ENCODE results near the gene TAF3.

Gene TAF3

DNA sequence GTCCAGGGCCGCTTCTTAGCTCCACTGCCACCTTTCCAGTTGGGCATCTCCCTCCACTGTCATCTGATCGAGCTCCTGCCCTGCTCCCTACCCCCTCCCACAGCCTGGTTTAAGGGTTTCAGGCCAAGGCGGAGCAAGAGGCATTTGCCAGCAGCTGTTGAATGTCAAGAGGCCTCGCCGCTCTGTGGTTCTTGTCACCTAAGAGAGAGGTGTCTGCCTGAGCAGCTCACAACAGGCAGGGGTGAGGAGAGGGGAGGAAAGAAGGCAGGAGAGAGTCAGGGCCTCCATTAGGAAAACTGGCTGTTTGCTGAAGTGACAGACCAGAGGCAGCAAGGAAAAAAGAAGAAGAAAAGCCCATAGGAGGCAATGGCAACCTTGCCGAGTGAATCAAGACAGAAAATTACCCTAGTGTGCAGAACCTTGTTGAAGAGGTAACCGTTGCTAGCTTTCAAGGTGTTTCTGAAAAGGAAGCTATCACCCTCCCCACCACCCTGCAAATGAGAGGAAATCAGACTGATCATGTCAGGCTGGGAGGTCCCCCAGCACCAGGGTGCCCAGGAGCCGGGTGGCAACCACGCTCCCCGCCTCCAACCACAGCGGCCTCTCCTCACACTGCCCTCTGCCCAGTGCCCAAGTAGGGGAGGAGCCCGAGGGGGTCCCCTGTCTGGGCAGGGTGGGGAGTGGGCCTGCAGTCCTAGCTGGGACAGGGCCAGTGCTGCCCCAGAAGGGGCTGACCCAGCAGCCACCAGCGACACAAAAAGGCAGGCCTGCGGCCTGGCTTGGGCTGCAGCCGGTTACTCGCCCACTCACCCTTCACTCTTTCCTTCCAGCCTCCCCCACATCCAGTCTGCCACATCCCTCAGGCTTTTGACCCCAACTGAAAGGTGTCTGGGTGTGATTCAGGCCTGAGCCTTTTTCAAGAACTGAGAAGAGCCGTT, 243.2 kb downstream of the TAF3 start:
- peak; percentile 60 for DNase-seq

DNA sequence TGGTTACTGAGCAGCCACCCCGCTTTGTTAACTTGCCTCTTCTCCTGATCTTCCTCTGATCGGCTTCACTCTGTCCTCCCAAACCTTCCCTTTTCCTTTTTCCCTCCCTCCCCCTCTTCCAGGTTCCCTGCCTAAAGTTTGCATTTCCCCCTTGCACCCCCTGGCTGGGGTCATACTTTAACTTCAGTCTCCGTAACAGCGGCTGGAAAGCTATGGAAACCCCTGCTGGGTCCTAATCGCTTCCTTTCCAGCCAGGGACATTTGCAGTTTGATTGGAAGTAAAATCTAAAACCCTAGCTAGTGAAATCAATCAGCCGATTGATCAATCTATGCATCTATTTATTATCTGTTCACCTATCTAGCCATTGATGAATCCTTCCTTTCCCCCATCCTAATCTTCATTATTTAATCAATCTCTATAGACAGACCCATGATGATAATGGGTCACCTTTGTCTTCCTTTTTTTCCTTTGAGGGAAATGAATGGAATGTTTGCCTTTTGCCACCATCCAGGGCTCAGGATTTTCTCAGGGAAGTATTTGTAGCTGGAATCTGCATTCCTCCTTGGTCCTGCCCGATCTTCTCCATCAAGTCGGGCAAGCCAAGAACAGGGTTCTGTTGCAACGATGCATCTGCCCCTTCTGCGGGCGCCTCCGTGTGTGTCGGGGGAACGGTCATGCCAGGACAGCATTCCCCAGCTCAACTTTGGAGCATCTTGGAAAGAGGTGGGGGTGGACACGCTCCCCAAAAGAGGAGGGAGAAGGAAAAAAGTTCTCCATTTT, 245.0 kb downstream of the TAF3 start:
- DNase-seq = no peak

DNA sequence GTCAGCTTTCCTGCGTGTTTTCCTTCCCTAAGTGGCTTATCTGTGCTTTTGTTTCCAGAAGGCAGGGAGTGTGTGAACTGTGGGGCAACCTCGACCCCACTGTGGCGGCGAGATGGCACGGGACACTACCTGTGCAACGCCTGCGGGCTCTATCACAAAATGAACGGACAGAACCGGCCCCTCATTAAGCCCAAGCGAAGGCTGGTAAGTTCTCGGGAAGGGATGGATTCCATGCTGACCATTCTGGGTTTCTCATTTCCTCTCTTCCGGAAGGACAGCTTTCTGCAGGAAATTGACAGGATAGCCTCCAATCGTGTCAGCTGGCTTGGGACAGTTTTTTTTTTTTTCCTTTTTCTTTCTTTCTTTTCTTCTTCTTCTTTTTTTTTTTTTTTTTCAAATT, 245.6 kb downstream of the TAF3 start:
- no peak for DNase-seq

DNA sequence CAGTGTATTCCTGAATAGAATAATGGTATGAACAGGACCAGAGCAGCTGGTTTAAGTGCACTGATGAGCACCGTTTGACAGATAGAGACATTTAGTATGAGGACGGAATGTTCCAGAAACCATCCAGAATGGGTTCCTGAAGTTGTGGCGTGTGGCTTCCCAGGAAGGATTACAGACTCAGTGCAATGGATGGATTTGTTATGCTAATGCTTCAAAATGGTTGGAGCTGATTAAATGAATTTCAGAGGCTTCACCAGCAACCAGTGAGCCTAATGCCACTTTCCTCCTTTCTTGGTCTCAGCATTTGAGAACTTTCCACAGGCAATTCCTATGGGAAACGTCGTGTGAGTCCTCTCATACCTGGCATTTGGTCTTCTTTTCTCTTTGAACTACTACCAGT, 246.1 kb downstream of the TAF3 start:
- no peak for DNase-seq

DNA sequence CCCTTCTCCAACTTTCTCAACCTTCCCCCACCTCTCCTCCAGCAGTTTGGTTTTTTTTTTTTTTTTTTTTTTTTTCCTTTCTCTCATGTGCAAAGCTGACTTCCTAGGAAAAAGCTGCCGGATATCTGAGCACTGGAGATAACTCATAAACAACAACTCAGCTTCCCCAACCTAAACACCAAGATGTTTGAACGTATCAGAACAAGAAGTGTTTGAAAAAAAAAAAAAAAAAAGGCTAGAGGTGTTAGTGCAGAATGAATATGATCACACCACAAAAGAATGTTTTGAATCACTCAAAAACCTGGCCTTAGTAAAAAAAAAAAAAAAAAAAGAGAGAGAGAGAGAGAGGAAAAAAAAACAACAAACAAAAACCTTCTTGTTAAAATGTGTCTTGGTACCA, 247.3 kb downstream of the TAF3 start:
- DNase-seq = no peak

DNA sequence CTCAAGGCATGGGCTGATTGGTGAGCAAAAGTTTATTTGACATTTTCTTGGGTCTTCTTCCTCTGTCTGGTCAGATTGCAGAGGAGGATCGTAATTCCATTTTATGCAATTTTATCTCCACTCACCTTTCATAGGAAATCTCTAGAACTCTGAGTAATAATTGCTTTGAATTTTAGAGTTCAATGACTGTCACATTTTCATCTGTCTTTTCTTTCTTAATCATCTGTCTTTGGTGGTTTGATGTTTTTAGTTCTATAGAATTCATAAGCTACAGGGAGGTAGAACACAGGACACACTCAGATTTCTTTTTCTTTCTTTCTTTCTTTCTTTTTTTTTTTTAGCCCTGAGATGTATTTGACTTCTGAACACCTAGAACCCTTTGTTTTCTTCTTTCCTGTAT, 247.8 kb downstream of the TAF3 start:
- DNase-seq = no peak

Data from central memory CD4-positive, alpha-beta T cell (primary cell).